Activated CD4-positive, alpha-beta T cell treated with anti-CD3 and anti-CD28 coated beads, Interleukin-2, amount 10 ng/mL, durations not matched to agents 24 days and 14 days (primary cell): ENCODE data around the gene EPG5. TPM values are rescaled to one million over a fixed set of nuclear protein-coding genes. Genes with fewer than 3 reads are reported as not detected.

Experiments
- total RNA-seq: library from RNA; stranded (reverse); gene quantifications from 2 replicates; pipeline ENCODE4 v1.2.3, GENCODE V29; 2022

The EPG5 gene
- total RNA-seq, 1 donor from 2014 or later, result 15.5 TPM

Other genes starting within 250 kb of the EPG5 start
- gene SLC14A1, start 243.1 kb downstream of the EPG5 start, total RNA-seq, result 0.86 and 0.97 TPM in 2 replicates
- gene SIGLEC15, start 141.7 kb downstream of the EPG5 start, total RNA-seq, result not detected in 2 replicates
- gene PSTPIP2, start 104.9 kb upstream of the EPG5 start, total RNA-seq, result 27.5 and 29.2 TPM in 2 replicates
- gene ATP5F1A, start 131.0 kb upstream of the EPG5 start, total RNA-seq, result 440 and 443 TPM in 2 replicates
- 49.5 and 49.6 TPM in 2 replicates for gene HAUS1, start 137.1 kb upstream of the EPG5 start, total RNA-seq